SK-N-SH (cell line): ENCODE measurements around the gene XIRP2. TPM values are rescaled to one million over a fixed set of nuclear protein-coding genes. Genes with fewer than 3 reads are reported as not detected.

Experiments used
- CTCF ChIA-PET: fragments of 300-600, 350-600 bp; formaldehyde crosslinking; extraction: SDS; loops from one replicate; lab custom pipeline; 2021; lab: Yijun Ruan, JAX
- POLR2A ChIA-PET: fragments of 350-600 bp; sonication (Branson Sonifier 250); formaldehyde crosslinking; extraction: SDS; loops from one replicate; lab custom pipeline; 2020; ENCODE audit warnings: antibody characterized with exemption, inconsistent platforms; lab: Yijun Ruan, JAX
- DNase-seq: peaks from one replicate; pipeline ENCODE4 v3.0.0; 2012
- H2AFZ ChIP-seq: fragments of 200-600 bp; sonication (generic); 2 replicates; pipeline ENCODE4 v1.8.1; 2016; ENCODE audit warnings: antibody characterized with exemption, mild to moderate bottlenecking, low read depth
- H3F3A ChIP-seq: fragments of 200-600 bp; sonication (generic); replicated peaks from 2 replicates; pipeline ENCODE3; 2016; ENCODE audit warnings: antibody characterized with exemption, mild to moderate bottlenecking; ENCODE audit not compliant: insufficient read depth
- H3K27ac ChIP-seq, 2 experiments: fragments of 200-500 bp in 1 of 2; fragments of 200-600 bp in 1 of 2; sonication (Bioruptor generic) in 1 of 2; sonication (generic), shearing (Covaris generic) in 1 of 2; 2 replicates each; pipeline versions ENCODE4 v1.5.1 to v1.6.1; 2014 to 2016; ENCODE audit warnings: low read depth in 2 of 2, inconsistent platforms in 1 of 2, low read length in 1 of 2, mild to moderate bottlenecking in 1 of 2, mixed read lengths in 1 of 2
- H3K27me3 ChIP-seq: fragments of 200-600 bp; sonication (generic), shearing (Covaris generic); 2 replicates; pipeline ENCODE4 v1.6.1; 2016; ENCODE audit warnings: mixed run types; ENCODE audit not compliant: insufficient read depth
- H3K36me3 ChIP-seq, 2 experiments: fragments of 200-500 bp in 1 of 2; fragments of 200-600 bp in 1 of 2; sonication (Bioruptor generic) in 1 of 2; sonication (generic) in 1 of 2; replicated peaks in 1 of 2; 2 replicates each; pipeline versions ENCODE3 to v1.5.1; 2014 to 2016; ENCODE audit warnings: low read length in 1 of 2, mild to moderate bottlenecking in 1 of 2; ENCODE audit not compliant: insufficient read depth in 2 of 2, control insufficient read depth in 1 of 2
- H3K4me1 ChIP-seq, 2 experiments: fragments of 200-500 bp in 1 of 2; fragments of 200-600 bp in 1 of 2; sonication (Bioruptor generic) in 1 of 2; sonication (generic), shearing (Covaris generic) in 1 of 2; 2 replicates each; pipeline versions ENCODE4 v1.5.1 to v1.6.1; 2014 to 2016; ENCODE audit warnings: low read depth in 1 of 2, low read length in 1 of 2, mixed run types in 1 of 2; ENCODE audit not compliant: insufficient read depth in 2 of 2, control insufficient read depth in 1 of 2
- H3K4me2 ChIP-seq: fragments of 200-600 bp; sonication (generic), shearing (Covaris generic); 2 replicates; pipeline ENCODE4 v1.6.1; 2017; ENCODE audit warnings: mixed run types
- H3K4me3 ChIP-seq, 2 experiments: fragments of 200-500 bp in 1 of 2; fragments of 200-600 bp in 1 of 2; sonication (Bioruptor generic) in 1 of 2; sonication (generic), shearing (Covaris generic) in 1 of 2; 2 replicates each; pipeline versions ENCODE4 v1.5.1 to v1.8.1; 2014 to 2016; ENCODE audit warnings: low read depth in 2 of 2, inconsistent platforms in 1 of 2, low read length in 1 of 2, mild to moderate bottlenecking in 1 of 2, mixed read lengths in 1 of 2, moderate library complexity in 1 of 2
- H3K79me2 ChIP-seq: fragments of 200-600 bp; sonication (generic); 2 replicates; pipeline ENCODE4 v1.8.1; 2017; ENCODE audit warnings: mild to moderate bottlenecking; ENCODE audit not compliant: insufficient read depth
- H3K9ac ChIP-seq: fragments of 200-600 bp; sonication (generic); 2 replicates; pipeline ENCODE4 v1.6.1; 2017; ENCODE audit warnings: mixed run types
- H3K9me2 ChIP-seq: fragments of 200-600 bp; sonication (generic); 2 replicates; pipeline ENCODE4 v1.6.1; 2017; ENCODE audit warnings: mixed run types
- H3K9me3 ChIP-seq: fragments of 200-600 bp; sonication (generic); 2 replicates; pipeline ENCODE4 v1.6.1; 2017; ENCODE audit warnings: mixed run types, mild to moderate bottlenecking, moderate library complexity
- H4K20me1 ChIP-seq: fragments of 200-600 bp; sonication (generic); 2 replicates; pipeline ENCODE4 v1.6.1; 2017; ENCODE audit warnings: mild to moderate bottlenecking, mixed run types; ENCODE audit not compliant: insufficient read depth
- EP300 ChIP-seq, 2 experiments: IDR thresholded peaks; 2 replicates each; pipeline versions ENCODE4 v1.4.0 to v1.6.1; 2012; ENCODE audit warnings: borderline replicate concordance in 1 of 2, low read depth in 1 of 2, low read length in 1 of 2
- FOSL2 ChIP-seq: IDR thresholded peaks from 2 replicates; pipeline ENCODE4 v1.4.0; 2012; ENCODE audit warnings: low read depth, mild to moderate bottlenecking, moderate library complexity, borderline replicate concordance
- FOXJ3 ChIP-seq: sonication (generic); formaldehyde crosslinking; IDR thresholded peaks from 2 replicates; pipeline ENCODE4 v1.5.1; 2020; ENCODE audit warnings: mild to moderate bottlenecking, missing genetic modification reagents
- IRF3 ChIP-seq: fragments of 150-350 bp; IDR thresholded peaks from 2 replicates; pipeline ENCODE4 v1.6.1; 2016; ENCODE audit warnings: mild to moderate bottlenecking, low read depth, low read length
- JUND ChIP-seq: IDR thresholded peaks from 2 replicates; pipeline ENCODE4 v1.4.0; 2012
- NFIC ChIP-seq: IDR thresholded peaks from 2 replicates; pipeline ENCODE4 v1.4.0; 2012; ENCODE audit warnings: borderline replicate concordance
- PBX3 ChIP-seq: IDR thresholded peaks from 2 replicates; pipeline ENCODE4; 2012
- RCOR1 ChIP-seq: fragments of 150-350 bp; IDR thresholded peaks from 2 replicates; pipeline ENCODE4 v1.6.1; 2017; ENCODE audit warnings: antibody characterized with exemption, low read length
- REST ChIP-seq: IDR thresholded peaks from 2 replicates; pipeline ENCODE4 v1.6.1; 2012; ENCODE audit warnings: mild to moderate bottlenecking, low read depth, low read length, moderate library complexity
- TCF12 ChIP-seq: IDR thresholded peaks from 2 replicates; pipeline ENCODE4 v1.4.0; 2012
- YY1 ChIP-seq: IDR thresholded peaks from 2 replicates; pipeline ENCODE4 v1.4.0; 2012; ENCODE audit warnings: low read depth, mild to moderate bottlenecking
- WGBS: methylation state at CpG from one replicate; pipeline ENCODE4 v1.1.6; 2017; ENCODE audit warnings: low lambda C conversion rate; 5-methylcytosine and 5-hydroxymethylcytosine counted together
- polyA plus RNA-seq, 3 experiments: library from polyadenylated mRNA; depleted of rRNA; stranded (reverse); fragments of >200 nt; gene quantifications; 2 replicates each; pipeline ENCODE4 v1.2.3, GENCODE V29; 2012

The XIRP2 gene
- polyA plus RNA-seq, 1 of the 3 experiments (the other 2 are of a cell fraction): 0.02 TPM

DNA sequence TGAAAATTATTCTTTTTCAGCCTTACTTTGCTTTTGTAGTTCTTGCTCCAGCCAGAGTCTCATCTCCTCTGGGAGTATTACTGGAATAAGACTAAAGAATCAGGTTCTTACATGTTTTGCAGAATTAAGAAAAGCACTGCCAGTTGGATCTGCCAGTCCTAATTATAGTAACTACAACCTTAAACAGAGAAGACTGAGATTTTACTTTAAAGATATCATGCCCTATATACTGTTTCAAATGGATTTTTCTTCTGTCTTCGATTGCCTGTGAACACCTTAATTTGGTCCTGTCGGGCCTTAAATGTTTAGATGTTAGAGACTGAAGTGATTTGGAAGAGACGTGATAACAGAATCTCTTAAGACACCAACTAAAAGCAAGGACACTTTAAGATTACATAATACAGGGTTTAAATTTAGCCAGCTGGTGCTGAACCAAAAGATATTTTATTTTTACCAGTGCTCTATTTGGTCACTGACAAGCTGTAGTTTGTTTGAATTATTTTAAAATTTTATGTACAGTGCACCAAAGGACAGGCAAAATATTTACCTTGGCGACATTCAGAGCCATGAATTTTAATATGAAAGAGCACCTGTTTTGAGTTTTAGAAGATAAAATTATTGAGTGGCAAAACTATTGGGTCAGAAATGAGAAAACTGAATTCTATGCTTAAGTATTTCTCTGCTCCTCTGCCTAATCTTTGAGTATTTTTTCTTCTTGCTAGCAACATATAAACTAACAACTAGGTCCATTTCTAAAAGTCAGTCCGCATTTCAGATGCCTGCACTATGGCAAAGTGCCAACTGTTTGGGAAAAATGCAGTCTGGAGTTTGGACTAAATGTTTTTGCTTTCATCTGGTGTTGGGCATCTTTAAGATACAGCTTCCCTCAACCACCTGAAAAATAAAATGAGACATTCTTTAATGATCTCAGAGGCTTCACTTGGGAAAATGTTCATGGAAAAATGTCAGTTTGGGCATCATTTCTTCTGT, 300.0 kb downstream of the XIRP2 start:
- ChIA-PET CTCF (no interaction called here), POLR2A (no interaction called here)
- WGBS: 80% methylated on average over 5 of the region's 5 CpGs
- Histone ChIP-seq H3F3A (peaks cover 11% of the 10 kb centered on the region), H3K79me2 (no peaks in the 10 kb centered on the region), H3K9ac (no peak overlapping the region), H3K36me3 (no peaks in the 10 kb centered on the region), H3K9me2 (no peaks in the 10 kb centered on the region), H3K4me1 (no peaks in the 10 kb centered on the region; a peak in 1 of 4 replicates), H2AFZ (no peak overlapping the region), H3K9me3 (no peaks in the 10 kb centered on the region), H4K20me1 (no peaks in the 10 kb centered on the region), H3K4me2 (no peak overlapping the region), H3K4me3 (no peak overlapping the region), H3K27ac (peak overlapping the region in 1 of 2 experiments; percentile 22; a peak in 1 of 4 replicates), H3K27me3 (no peaks in the 10 kb centered on the region)
- no peak for DNase-seq
- peak; percentile 35 for TF ChIP-seq PBX3
- TF ChIP-seq NFIC: peak; percentile 16; the same call in 1 of the 2 replicates
- TF ChIP-seq FOXJ3 (CRISPR knock-in tag): no peak

- no peaks in the 10 kb centered on the region for H3K79me2 ChIP-seq
- no peaks in the 10 kb centered on the region; a peak in 1 of 4 replicates for H3K4me1 ChIP-seq
- 81% methylated on average over 3 of the region's 3 CpGs for WGBS
- peaks cover 11% of the 10 kb centered on the region for H3F3A ChIP-seq
- H4K20me1 ChIP-seq: no peaks in the 10 kb centered on the region
- no peaks in the 10 kb centered on the region for H3K27me3 ChIP-seq
- H3K4me2 ChIP-seq: no peak overlapping the region
- no peak for DNase-seq
- no peak overlapping the region for H3K9ac ChIP-seq
- CTCF ChIA-PET: no interaction called here
- TF ChIP-seq RCOR1 (no peak), NFIC (peak; percentile 62), IRF3 (no peak)
- no peaks in the 10 kb centered on the region for H3K9me2 ChIP-seq
- no peak overlapping the region for H2AFZ ChIP-seq
- H3K4me3 ChIP-seq: no peak overlapping the region
- no peak overlapping the region for H3K27ac ChIP-seq
- H3K36me3 ChIP-seq: no peaks in the 10 kb centered on the region
- POLR2A ChIA-PET: no interaction called here
- H3K9me3 ChIP-seq: no peaks in the 10 kb centered on the region
Measured at GRCh38 chr2:167190053-167190452, 301.8 kb downstream of the XIRP2 start.

GRCh38 chr2:167191588-167191987, 303.3 kb downstream of the XIRP2 start:
- Histone ChIP-seq H3K27me3 (no peaks in the 10 kb centered on the region), H3K36me3 (no peaks in the 10 kb centered on the region), H3K4me2 (no peak overlapping the region), H4K20me1 (no peaks in the 10 kb centered on the region), H3F3A (peaks cover 11% of the 10 kb centered on the region), H2AFZ (peak overlapping the region; percentile 59; the same call in 1 of the 2 replicates), H3K9me2 (no peaks in the 10 kb centered on the region), H3K27ac (0 out of 4 replicates have a peak overlapping the region, but pooled peaks of 1 of the 2 experiments have one; percentile 0), H3K9me3 (no peaks in the 10 kb centered on the region), H3K4me1 (peaks cover 3 to 5% of the 10 kb centered on the region in 2 experiments; a peak in 2 of 4 replicates), H3K4me3 (no peak overlapping the region), H3K9ac (no peak overlapping the region), H3K79me2 (no peaks in the 10 kb centered on the region)
- ChIA-PET CTCF (no interaction called here), POLR2A (no interaction called here)
- no peak for DNase-seq
- WGBS: 49% methylated on average over 3 of the region's 3 CpGs
- TF ChIP-seq REST (no peak), JUND (0 out of 2 replicates have a peak, but pooled peaks have one; percentile 19), EP300 (IDR thresholded peaks at IDR 0.05; ENCODE audit: borderline replicate concordance in 1 of 2, low read depth in 1 of 2, low read length in 1 of 2) (peak in 1 of 2 experiments; percentile 54; a peak in 1 of 4 replicates), TCF12 (peak; percentile 40), YY1 (no peak), PBX3 (peak; percentile 47; the same call in 1 of the 2 replicates), FOSL2 (peak; percentile 24; the same call in 1 of the 2 replicates)
